GM12891 (cell line): ENCODE measurements around the gene SURF4.
A peak's percentile ranks its signal among the peaks of the same experiment; 100 is the strongest.

Experiments used
- DNase-seq: peaks from one replicate; pipeline ENCODE4 v3.0.0; 2011; ENCODE audit warnings: low spot score; ENCODE audit not compliant: insufficient read length
- FAIRE-seq: peaks from 2 replicates; lab custom pipeline; 2011; peaks lifted over from hg19 to GRCh38; lab: Jason Lieb, UNC
- PAX5 ChIP-seq: IDR thresholded peaks from 2 replicates; pipeline ENCODE4 v1.6.1; 2011; ENCODE audit warnings: low read length, moderate library complexity, mild to moderate bottlenecking; ENCODE audit not compliant: insufficient read depth, severe bottlenecking
- POLR2A ChIP-seq: IDR thresholded peaks from 2 replicates; pipeline ENCODE4 v1.6.1; 2011; ENCODE audit warnings: low read depth, low read length, control low read depth
- POLR2AphosphoS5 ChIP-seq: IDR thresholded peaks from 2 replicates; pipeline ENCODE4 v1.6.1; 2011; ENCODE audit warnings: low read depth, low read length, control low read depth
- POU2F2 ChIP-seq: IDR thresholded peaks from 2 replicates; pipeline ENCODE4 v1.6.1; 2011; ENCODE audit warnings: low read depth, mild to moderate bottlenecking, control low read depth, low read length, moderate library complexity
- SPI1 ChIP-seq: IDR thresholded peaks from 2 replicates; pipeline ENCODE4 v1.6.1; 2011; ENCODE audit warnings: low read depth, low read length, control low read depth
- TAF1 ChIP-seq: IDR thresholded peaks from 2 replicates; pipeline ENCODE4 v1.6.1; 2011; ENCODE audit warnings: low read depth, low read length, control low read depth

Gene SURF4

GRCh38 chr9:133415170-133415569 lies 39.3 kb upstream of the SURF4 start:
- DNase-seq (no peak), FAIRE-seq (no peak)
- TF ChIP-seq POLR2A (no peak), SPI1 (peak; percentile 80)

- DNase-seq (no peak), FAIRE-seq (no peak)
- no peak for TF ChIP-seq PAX5
- no peak for TF ChIP-seq TAF1
- no peak for TF ChIP-seq POLR2A
- no peak for TF ChIP-seq POLR2AphosphoS5
- no peak for TF ChIP-seq SPI1
- TF ChIP-seq POU2F2, result no peak
Measured at GRCh38 chr9:133408042-133408441, 32.2 kb upstream of the SURF4 start.

GRCh38 chr9:133406480-133407307 lies 30.8 kb upstream of the SURF4 start:
- peak; percentile 96 for FAIRE-seq
- peak; percentile 90 for DNase-seq
- TF ChIP-seq PAX5 (no peak), SPI1 (no peak), POLR2A (no peak), TAF1 (no peak)

- FAIRE-seq (no peak), DNase-seq (no peak)
- TF ChIP-seq POLR2A (no peak), SPI1 (no peak), PAX5 (no peak), POLR2AphosphoS5 (no peak), POU2F2 (no peak), TAF1 (no peak)
Measured at GRCh38 chr9:133405508-133406438, 29.9 kb upstream of the SURF4 start.

- DNase-seq, result no peak
- FAIRE-seq, result no peak
- TF ChIP-seq POLR2AphosphoS5, result no peak
- TF ChIP-seq SPI1, result no peak
- TF ChIP-seq PAX5, result no peak
- no peak for TF ChIP-seq POLR2A
Measured at GRCh38 chr9:133404454-133405002, 28.7 kb upstream of the SURF4 start.

GRCh38 chr9:133403766-133404453 lies 28.1 kb upstream of the SURF4 start:
- TF ChIP-seq PAX5 (no peak), POLR2A (peak; percentile 27; the same call in 1 of the 2 replicates)
- DNase-seq (peak; percentile 59), FAIRE-seq (no peak)

- FAIRE-seq, result no peak
- no peak for DNase-seq
- TF ChIP-seq TAF1 (no peak), PAX5 (no peak), POU2F2 (no peak), SPI1 (no peak), POLR2AphosphoS5 (no peak), POLR2A (no peak)
Measured at GRCh38 chr9:133402689-133403088, 26.8 kb upstream of the SURF4 start.

GRCh38 chr9:133401588-133401987 lies 25.7 kb upstream of the SURF4 start:
- TF ChIP-seq POLR2AphosphoS5 (0 out of 2 replicates have a peak, but pooled peaks have one; percentile 13), POLR2A (no peak; the same call in 1 of the 2 replicates), PAX5 (no peak), TAF1 (no peak), SPI1 (no peak), POU2F2 (no peak)
- FAIRE-seq (no peak), DNase-seq (no peak)

GRCh38 chr9:133400292-133400691 lies 24.4 kb upstream of the SURF4 start:
- FAIRE-seq (no peak), DNase-seq (no peak)
- TF ChIP-seq POU2F2 (no peak), POLR2A (peak; percentile 24; the same call in 1 of the 2 replicates), POLR2AphosphoS5 (no peak), SPI1 (no peak), TAF1 (no peak)
